ENCODE results near the gene PLXNA4. TPM values are rescaled to one million over a fixed set of nuclear protein-coding genes. Genes with fewer than 3 reads are reported as not detected.

PLXNA4 gene
- total and polyA plus RNA-seq, 9 of the 15 experiments (the other 6 are each of a cell fraction or from before 2014, with no cell fraction given) = under 0.01 to 0.09 TPM; not detected in 7

DNA sequence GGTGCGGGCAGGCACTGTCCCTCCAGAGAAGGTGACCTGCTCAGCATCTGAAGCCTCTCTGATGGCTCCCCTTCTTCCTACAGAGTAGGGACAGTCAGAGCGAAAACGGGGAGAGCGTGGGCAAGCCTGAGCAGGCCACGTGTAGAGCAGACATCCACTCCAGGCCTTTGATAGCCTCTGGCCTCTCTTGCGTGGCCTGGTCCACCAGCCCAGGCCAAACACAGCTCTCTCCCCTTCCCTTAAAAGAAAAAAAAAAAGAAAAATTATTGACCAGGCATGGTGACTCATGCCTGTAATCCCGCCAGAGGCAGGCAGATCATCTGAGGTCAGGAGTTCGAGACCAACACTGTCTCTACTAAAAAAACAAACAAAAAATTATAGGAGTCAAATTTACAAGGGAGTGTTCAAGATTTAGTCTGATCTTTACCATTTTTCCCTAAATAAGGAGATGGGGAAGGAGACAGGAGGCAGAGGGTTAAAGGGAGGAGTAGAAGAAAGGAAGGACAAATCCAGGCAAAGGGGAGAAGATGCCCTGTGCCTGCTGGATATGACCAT is 84.8 kb downstream of the PLXNA4 start:
- peak; percentile 55 for FAIRE-seq
- H3K36me3 ChIP-seq (ENCODE audit: control insufficient read depth, insufficient read depth, low read length) = no peaks in the 10 kb centered on the region
- H3K9ac ChIP-seq (ENCODE audit: insufficient read depth in 1 of 2, low read depth in 2 of 2, low read length in 2 of 2) = no peak overlapping the region; a peak in 1 of 4 replicates
- no peaks in the 10 kb centered on the region for H3K9me3 ChIP-seq (replicated peaks; ENCODE audit: control insufficient read depth, insufficient read depth, low read depth, low read length)
- no peak for DNase-seq (ENCODE audit: extremely low read depth in 1 of 4, low spot score in 3 of 4)
- CTCF ChIA-PET (ENCODE audit: low intra/inter-chr PET ratio) = interaction anchor here (1.2 kb wide), 1 partner anchor 173 kb away, joined by 3 read pairs; no protein-coding TSS in a partner anchor
- peaks cover 0 to 3% of the 10 kb centered on the region in 2 experiments; a peak in 2 of 5 replicates for H3K4me1 ChIP-seq (replicated peaks in 1 of 2; ENCODE audit: control insufficient read depth in 2 of 2, insufficient read depth in 2 of 2, low read length in 2 of 2)
- 6% methylated on average over 8 of the region's 8 CpGs for WGBS (ENCODE audit: insufficient coverage, low coverage, missing lambda C conversion rate)
- peaks cover 4% of the 10 kb centered on the region for H3K9me1 ChIP-seq (ENCODE audit: control insufficient read depth, insufficient read depth, low read length)
- POLR2A ChIA-PET = no interaction called here
- no peak overlapping the region for H2AFZ ChIP-seq (ENCODE audit: low read depth, low read length)
- TF ChIP-seq CREM (IDR thresholded peaks at IDR 0.05; ENCODE audit: low read depth) (no peak), USF2 (CRISPR knock-in tag; IDR thresholded peaks at IDR 0.05) (no peak), RCOR1 (IDR thresholded peaks at IDR 0.05; ENCODE audit: borderline replicate concordance in 1 of 2, low read depth in 2 of 2, low read length in 2 of 2) (no peak), CXXC5 (CRISPR knock-in tag; IDR thresholded peaks at IDR 0.05) (no peak), HEY1 (CRISPR knock-in tag; IDR thresholded peaks at IDR 0.05; ENCODE audit: borderline replicate concordance) (no peak), ZNF551 (CRISPR knock-in tag; IDR thresholded peaks at IDR 0.05) (no peak), FOSL1 (tag; conservative IDR thresholded peaks at IDR 0.05) (no peak), EGR1 (conservative IDR thresholded peaks at IDR 0.05) (no peak), POLR2A (conservative IDR thresholded peaks at IDR 0.05) (no peak), NKRF (IDR thresholded peaks at IDR 0.05; ENCODE audit: borderline replicate concordance) (no peak), ZC3H4 (CRISPR knock-in tag; IDR thresholded peaks at IDR 0.05; ENCODE audit: borderline replicate concordance) (no peak), MYC (IDR thresholded peaks at IDR 0.05; ENCODE audit: low read depth, low read length) (no peak), MYC (CRISPR knock-in tag; IDR thresholded peaks at IDR 0.05; ENCODE audit: borderline replicate concordance, low read depth) (no peak), NONO (IDR thresholded peaks at IDR 0.05; ENCODE audit: low read depth in 2 of 2, low read length in 1 of 2) (no peak), PTTG1 (tag; IDR thresholded peaks at IDR 0.05; ENCODE audit: low read depth) (no peak), SNRNP70 (optimal IDR thresholded peaks at IDR 0.05; ENCODE audit: low read depth, low read length) (no peak), ZNF583 (CRISPR knock-in tag; IDR thresholded peaks at IDR 0.05) (no peak), NCOA4 (IDR thresholded peaks at IDR 0.05; ENCODE audit: partially characterized antibody) (no peak), DMBX1 (CRISPR knock-in tag; IDR thresholded peaks at IDR 0.05; ENCODE audit: borderline replicate concordance) (no peak), RBM34 (IDR thresholded peaks at IDR 0.05; ENCODE audit: borderline replicate concordance, insufficient read depth, low read length) (no peak)
- TF ChIP-seq, protein P1, sequence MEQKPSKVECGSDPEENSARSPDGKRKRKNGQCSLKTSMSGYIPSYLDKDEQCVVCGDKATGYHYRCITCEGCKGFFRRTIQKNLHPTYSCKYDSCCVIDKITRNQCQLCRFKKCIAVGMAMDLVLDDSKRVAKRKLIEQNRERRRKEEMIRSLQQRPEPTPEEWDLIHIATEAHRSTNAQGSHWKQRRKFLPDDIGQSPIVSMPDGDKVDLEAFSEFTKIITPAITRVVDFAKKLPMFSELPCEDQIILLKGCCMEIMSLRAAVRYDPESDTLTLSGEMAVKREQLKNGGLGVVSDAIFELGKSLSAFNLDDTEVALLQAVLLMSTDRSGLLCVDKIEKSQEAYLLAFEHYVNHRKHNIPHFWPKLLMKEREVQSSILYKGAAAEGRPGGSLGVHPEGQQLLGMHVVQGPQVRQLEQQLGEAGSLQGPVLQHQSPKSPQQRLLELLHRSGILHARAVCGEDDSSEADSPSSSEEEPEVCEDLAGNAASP (IDR thresholded peaks at IDR 0.05) = no peak
- intact Hi-C loops (cut with micrococcal nuclease) (no loop called here), in situ Hi-C loops (cut with MboI) (no loop called here)
- H3K27ac ChIP-seq (ENCODE audit: extremely low read depth, low read depth, low read length) = no peak overlapping the region
- H3K4me3 ChIP-seq = no peak overlapping the region
- no peak overlapping the region for H3K4me2 ChIP-seq (ENCODE audit: insufficient read depth, low read length)
- H3K79me2 ChIP-seq (ENCODE audit: control insufficient read depth, insufficient read depth, low read length) = no peaks in the 10 kb centered on the region
- ATAC-seq = no peak; the same call in 2 of the 3 replicates
- H3K27me3 ChIP-seq (ENCODE audit: control insufficient read depth in 2 of 2, insufficient read depth in 2 of 2, low read length in 2 of 2) = peaks cover 16 to 54% of the 10 kb centered on the region in 2 experiments; a peak in 4 of 5 replicates
- H4K20me1 ChIP-seq (replicated peaks; ENCODE audit: control insufficient read depth, insufficient read depth, low read length) = peaks cover 9% of the 10 kb centered on the region; the same call in 1 of the 2 replicates
- no TSS peak for BruUV-seq (replicated peaks)
